Urinary bladder (tissue), 4 donors: ENCODE measurements around the gene FAM81B. TPM values are rescaled to one million over a fixed set of nuclear protein-coding genes. Genes with fewer than 3 reads are reported as not detected.

Experiments
- DNase-seq: peaks from one replicate; pipeline ENCODE4 v3.0.0-alpha.2; 2015; ENCODE audit errors: extremely low spot score
- H3K27ac ChIP-seq: one replicate; pipeline ENCODE4 v1.5.1; 2013; ENCODE audit warnings: low read depth, mild to moderate bottlenecking, moderate library complexity
- H3K36me3 ChIP-seq: one replicate; pipeline ENCODE4 v1.6.1; 2013; ENCODE audit warnings: mild to moderate bottlenecking, moderate library complexity; ENCODE audit not compliant: insufficient read depth
- H3K4me1 ChIP-seq: one replicate; pipeline ENCODE4 v1.6.1; 2013; ENCODE audit warnings: mild to moderate bottlenecking, moderate library complexity; ENCODE audit not compliant: insufficient read depth
- H3K4me3 ChIP-seq: one replicate; pipeline ENCODE4 v1.5.1; 2013; ENCODE audit warnings: low read depth, low read length
- WGBS: extraction: QIAGEN DNeasy Blood & Tissue Kit; methylation state at CpG from one replicate; pipeline ENCODE4 v1.1.7; 2013; 5-methylcytosine and 5-hydroxymethylcytosine counted together
- polyA plus RNA-seq: library from polyadenylated mRNA; stranded (reverse); fragments of 200-250 nt; gene quantifications from one replicate; pipeline ENCODE4 v1.2.3, GENCODE V29; 2013
- total RNA-seq: library from RNA; depleted of rRNA; stranded (reverse); fragments of >200 nt; gene quantifications from one replicate; pipeline ENCODE4 v1.2.3, GENCODE V29; 2014
- donor health status: healthy with polysubstance abuse.
- donor health status: healthy.

FAM81B gene
- total and polyA plus RNA-seq, 2 donors: 0.42 TPM; not detected in 1

GRCh38 chr5:95454536-95454935 lies 63.4 kb downstream of the FAM81B start:
- 88% methylated on average over 2 of the region's 2 CpGs for WGBS
- Histone ChIP-seq H3K36me3 (no peaks in the 10 kb centered on the region), H3K4me3 (no peak overlapping the region), H3K4me1 (no peaks in the 10 kb centered on the region), H3K27ac (no peak overlapping the region)
- no peak for DNase-seq

- no peak overlapping the region for H3K4me3 ChIP-seq
- H3K4me1 ChIP-seq: no peaks in the 10 kb centered on the region
- H3K36me3 ChIP-seq: peaks cover 2% of the 10 kb centered on the region
- DNase-seq: no peak
- 98% methylated on average over 2 of the region's 2 CpGs for WGBS
- H3K27ac ChIP-seq: no peak overlapping the region
These were observed 69.5 kb downstream of the FAM81B start for GRCh38 chr5:95460665-95461064.

- no peak for DNase-seq
- Histone ChIP-seq H3K4me1 (no peaks in the 10 kb centered on the region), H3K27ac (no peak overlapping the region), H3K36me3 (no peaks in the 10 kb centered on the region), H3K4me3 (no peak overlapping the region)
- 93% methylated on average over 1 of the region's 1 CpG for WGBS
These were observed 80.3 kb downstream of the FAM81B start for GRCh38 chr5:95471487-95471886.

GRCh38 chr5:95471942-95472341 lies 80.8 kb downstream of the FAM81B start:
- H3K4me1 ChIP-seq: no peaks in the 10 kb centered on the region
- no peak overlapping the region for H3K4me3 ChIP-seq
- no peaks in the 10 kb centered on the region for H3K36me3 ChIP-seq
- no peak overlapping the region for H3K27ac ChIP-seq
- DNase-seq: no peak

GRCh38 chr5:95484421-95484820 lies 93.3 kb downstream of the FAM81B start:
- 96% methylated on average over 7 of the region's 7 CpGs for WGBS
- no peak for DNase-seq
- H3K36me3 ChIP-seq: peaks cover 3% of the 10 kb centered on the region

GRCh38 chr5:95486191-95486590 lies 95.0 kb downstream of the FAM81B start:
- WGBS: 95% methylated on average over 2 of the region's 2 CpGs
- Histone ChIP-seq H3K27ac (no peak overlapping the region), H3K36me3 (peaks cover 5% of the 10 kb centered on the region), H3K4me3 (no peak overlapping the region), H3K4me1 (no peaks in the 10 kb centered on the region)
- no peak for DNase-seq

More at GRCh38 chr5:95484421-95484820, 93.3 kb downstream of the FAM81B start:
- Histone ChIP-seq H3K27ac (no peak overlapping the region), H3K4me1 (no peaks in the 10 kb centered on the region), H3K4me3 (no peak overlapping the region)

- Histone ChIP-seq H3K4me3 (no peak overlapping the region), H3K4me1 (no peaks in the 10 kb centered on the region), H3K36me3 (peaks cover 5% of the 10 kb centered on the region), H3K27ac (no peak overlapping the region)
- no peak for DNase-seq
These were observed 96.7 kb downstream of the FAM81B start for GRCh38 chr5:95487880-95488279.

Other genes with a start within 250 kb of the FAM81B start
- 45.7 TPM for gene MCTP1, start 106.3 kb upstream of the FAM81B start, total RNA-seq
- gene MCTP1, start 106.3 kb upstream of the FAM81B start, polyA plus RNA-seq: 10.5 TPM
- 253 TPM for gene SKIC3, start 163.6 kb downstream of the FAM81B start, total RNA-seq
- gene SKIC3, start 163.6 kb downstream of the FAM81B start, polyA plus RNA-seq: 28.3 TPM
- 10.4 TPM for gene ARSK, start 163.7 kb downstream of the FAM81B start, total RNA-seq
- 9.5 TPM for gene ARSK, start 163.7 kb downstream of the FAM81B start, polyA plus RNA-seq
- gene GPR150, start 228.7 kb downstream of the FAM81B start, total RNA-seq: not detected
- gene GPR150, start 228.7 kb downstream of the FAM81B start, polyA plus RNA-seq: 0.73 TPM